HT1080 (cell line): Measurements from ENCODE around the gene NRF1. TPM values are rescaled to one million over a fixed set of nuclear protein-coding genes. Genes with fewer than 3 reads are reported as not detected.

ENCODE experiments used
- DNase-seq: peaks from one replicate; pipeline ENCODE4 v3.0.0-alpha.2; 2015; ENCODE audit warnings: low read depth
- total RNA-seq: library from RNA; depleted of rRNA; stranded (reverse); fragments of >200 nt; shearing (Covaris generic); gene quantifications from 2 replicates; pipeline ENCODE4 v1.2.3, GENCODE V29; 2014

NRF1 gene
- total RNA-seq, 1 experiment from 2014 or later = 14.6 TPM

- no peak for DNase-seq
Observed at GRCh38 chr7:129730159-129730558, 118.6 kb downstream of the NRF1 start.

DNA sequence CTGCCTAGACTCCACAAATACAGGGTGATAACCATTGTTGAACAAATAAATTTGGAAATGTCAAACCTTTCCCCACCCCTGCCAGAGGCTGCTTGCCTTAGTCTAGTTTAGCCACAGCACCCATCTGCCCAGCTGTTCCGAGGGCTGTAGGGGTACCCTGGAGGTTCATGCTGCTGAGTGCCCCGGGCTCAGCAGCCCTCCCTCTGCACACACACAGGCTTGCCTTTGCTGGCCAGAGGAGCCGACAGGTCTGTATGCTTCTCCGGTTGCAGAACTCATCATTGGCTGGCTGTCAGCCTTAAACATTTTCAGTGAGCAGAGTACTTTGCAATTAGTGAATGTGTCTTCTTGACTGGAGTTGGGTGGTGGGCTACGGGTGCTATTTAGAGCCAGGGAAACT, 122.9 kb downstream of the NRF1 start:
- DNase-seq = no peak

- peak; percentile 90 for DNase-seq
Observed at GRCh38 chr7:129739427-129739826, 127.9 kb downstream of the NRF1 start.

GRCh38 chr7:129740574-129741410, 129.3 kb downstream of the NRF1 start:
- no peak for DNase-seq

DNA sequence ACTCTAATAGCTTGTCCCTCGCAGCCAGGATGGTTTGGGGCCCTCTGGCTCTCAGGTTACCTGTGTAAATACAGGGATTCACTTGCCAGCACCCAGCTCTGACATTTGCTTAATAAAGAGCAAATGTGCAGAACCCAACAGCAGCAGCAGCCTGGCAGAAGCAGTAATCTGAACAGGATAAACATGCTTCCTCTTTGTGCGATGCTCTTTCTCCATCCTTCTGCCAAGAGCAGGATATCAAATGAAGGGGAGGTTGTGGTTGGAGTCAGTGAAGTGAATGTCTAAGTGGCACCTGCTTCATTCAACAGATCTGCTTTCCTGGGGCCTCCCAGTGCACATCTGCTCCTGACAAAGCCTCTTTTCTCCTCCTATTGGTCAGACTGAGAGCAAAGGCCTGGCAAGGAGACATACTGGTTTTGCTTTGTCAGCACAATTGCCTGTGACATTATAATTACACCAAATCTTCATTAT, 130.3 kb downstream of the NRF1 start:
- DNase-seq = no peak

- no peak for DNase-seq
Observed at GRCh38 chr7:129742256-129742655, 130.7 kb downstream of the NRF1 start.

- DNase-seq = no peak
Observed at GRCh38 chr7:129746857-129747529, 135.5 kb downstream of the NRF1 start.

- DNase-seq = no peak
Observed at GRCh38 chr7:129748356-129749109, 137.0 kb downstream of the NRF1 start.

GRCh38 chr7:129750091-129750490, 138.6 kb downstream of the NRF1 start:
- no peak for DNase-seq

DNA sequence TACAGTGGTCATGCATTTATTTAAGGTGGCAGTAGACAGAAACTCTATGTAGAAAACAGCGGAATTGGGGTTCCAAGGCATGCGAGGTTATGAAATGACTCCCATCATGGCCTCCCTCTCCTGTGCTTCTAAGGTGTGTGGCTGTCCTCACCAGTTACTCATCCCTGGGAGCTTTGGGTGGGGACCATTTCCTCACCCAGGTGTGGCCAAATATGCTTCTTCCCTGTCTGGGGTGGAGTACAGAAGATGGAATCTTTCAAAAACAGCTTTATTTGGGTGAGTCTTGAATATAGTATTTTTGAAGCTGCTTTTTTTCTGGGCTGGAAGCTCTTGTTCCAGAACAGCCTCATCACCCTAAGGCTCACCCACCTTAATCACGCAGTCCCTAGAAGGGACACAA, 139.0 kb downstream of the NRF1 start:
- DNase-seq = no peak

- DNase-seq = no peak
Observed at GRCh38 chr7:129751916-129752315, 140.4 kb downstream of the NRF1 start.

DNA sequence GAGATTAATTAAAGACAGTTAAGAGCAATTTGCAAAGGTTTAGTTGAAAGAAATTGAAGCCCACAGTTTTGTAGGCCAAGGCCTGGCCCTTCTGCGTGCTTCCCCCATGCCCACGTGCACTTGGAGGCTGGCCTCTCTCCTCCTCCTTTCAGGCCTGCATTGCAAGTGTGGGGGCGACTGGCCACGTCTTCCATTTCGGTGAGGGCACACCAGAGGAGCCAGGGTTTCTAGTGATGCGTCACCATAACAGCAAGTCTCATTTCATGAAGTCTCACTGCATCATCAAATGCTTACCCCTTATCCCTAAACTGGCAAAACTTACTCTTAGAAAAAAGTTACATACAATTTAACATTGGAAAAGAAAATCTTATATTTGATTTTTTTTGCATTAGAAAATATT, 141.2 kb downstream of the NRF1 start:
- no peak for DNase-seq

- DNase-seq = no peak
Observed at GRCh38 chr7:129754406-129754805, 142.9 kb downstream of the NRF1 start.

GRCh38 chr7:129757991-129758390, 146.5 kb downstream of the NRF1 start:
- DNase-seq = no peak

DNA sequence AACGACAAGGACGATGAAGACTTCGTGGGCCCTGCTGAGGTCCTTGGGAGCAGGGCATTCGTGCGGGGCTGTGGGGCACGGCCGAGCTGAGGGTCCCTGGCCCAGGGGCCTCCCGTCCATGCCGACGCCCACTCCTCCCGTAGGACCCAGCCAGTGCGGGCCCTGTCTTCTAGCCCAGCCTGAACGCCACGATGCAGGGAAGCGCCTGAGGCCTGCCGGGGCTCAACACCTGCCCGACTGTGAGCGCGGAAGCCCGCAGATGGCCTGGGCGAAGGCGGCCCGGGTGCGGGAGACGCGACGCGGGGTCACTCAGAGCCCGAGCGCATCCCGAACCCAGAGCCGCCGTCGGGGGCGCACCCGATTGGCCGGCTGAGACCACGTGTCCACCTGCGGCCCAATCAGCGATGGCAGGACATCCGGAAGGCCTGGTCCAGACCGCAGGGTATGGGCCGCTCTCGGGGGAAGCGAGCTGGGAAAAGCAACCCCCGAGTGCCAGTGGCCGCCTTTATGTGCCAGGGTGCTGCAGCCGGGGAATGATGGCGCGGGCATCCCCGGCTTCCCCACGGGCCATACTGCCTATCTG, 151.0 kb downstream of the NRF1 start:
- no peak for DNase-seq

DNA sequence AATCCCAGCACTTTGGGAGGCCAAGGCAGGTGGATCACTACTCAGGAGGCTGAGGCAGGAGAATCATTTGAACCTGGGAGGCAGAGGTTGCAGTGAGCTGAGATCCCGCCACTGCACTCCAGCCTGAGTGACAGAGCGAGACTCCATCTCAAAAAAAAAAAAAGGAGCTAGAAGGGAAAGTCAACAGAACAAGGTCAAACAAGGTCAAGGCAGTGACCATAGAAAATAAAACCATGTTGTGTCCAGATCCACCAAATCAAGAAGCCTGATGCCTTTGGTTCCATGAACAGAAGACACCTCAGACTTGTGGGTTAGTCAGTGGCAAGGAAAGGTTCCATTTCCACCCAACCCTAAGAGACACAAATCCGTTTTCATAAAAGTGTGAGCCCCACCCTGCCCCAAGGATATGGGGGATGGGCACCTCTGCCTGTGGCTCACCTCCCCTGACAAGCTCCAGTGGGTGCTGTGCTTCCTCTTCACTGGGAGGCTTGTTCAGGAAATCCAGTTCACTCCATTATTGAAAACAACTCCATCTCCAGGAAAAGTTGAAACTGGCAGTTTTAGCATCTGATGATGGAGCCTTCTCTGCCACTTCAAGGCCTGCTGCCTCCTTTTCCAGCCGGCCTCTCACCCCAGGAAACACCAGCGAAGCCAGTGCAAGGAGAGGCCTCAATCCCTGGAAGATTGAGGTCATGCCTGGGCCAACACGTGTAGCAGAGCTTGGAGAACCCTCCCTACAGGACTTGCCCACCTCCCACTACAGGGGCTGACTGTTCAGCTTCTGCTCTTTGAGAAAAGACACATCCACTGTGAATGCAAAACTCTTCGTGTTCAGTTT, 152.9 kb downstream of the NRF1 start:
- DNase-seq = no peak

DNA sequence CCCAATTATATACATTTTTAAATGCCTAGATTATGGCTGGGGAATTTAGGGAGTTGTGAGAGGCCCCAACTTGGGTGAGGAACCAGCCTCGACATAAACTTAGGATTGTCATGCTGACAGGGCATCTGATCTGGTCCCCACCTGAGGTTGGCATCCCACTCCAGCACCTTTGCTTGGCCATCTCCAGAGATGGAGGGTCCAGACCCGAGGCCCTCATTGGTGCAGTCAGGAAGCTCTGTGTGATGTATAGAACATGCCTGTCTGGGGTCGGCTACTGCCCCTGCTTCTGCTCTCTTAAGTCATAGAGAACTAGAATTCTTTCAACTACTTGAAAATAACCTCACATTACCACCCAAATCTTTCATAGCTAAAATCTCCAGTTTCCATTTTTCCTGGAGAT, 153.8 kb downstream of the NRF1 start:
- no peak for DNase-seq

- DNase-seq = no peak
Observed at GRCh38 chr7:129767120-129768015, 155.8 kb downstream of the NRF1 start.

- no peak for DNase-seq
Observed at GRCh38 chr7:129768614-129769399, 157.3 kb downstream of the NRF1 start.
